CD14-positive monocyte (primary cell): ENCODE measurements around the gene BRS3. TPM values are rescaled to one million over a fixed set of nuclear protein-coding genes. Genes with fewer than 3 reads are reported as not detected.

Source experiments
- DNase-seq, 3 donors: peaks; one replicate each; pipeline ENCODE4 v3.0.0-alpha.2; 2011 to 2022
- H2AFZ ChIP-seq: 2 replicates; pipeline ENCODE4 v1.6.0; 2012; ENCODE audit warnings: mild to moderate bottlenecking, low read depth, low read length, inconsistent platforms; ENCODE audit not compliant: insufficient read depth, poor library complexity, severe bottlenecking
- H3K27ac ChIP-seq, 2 donors: 1 replicate in 1 of 2; 2 replicates in 1 of 2; pipeline ENCODE4 v1.5.1; 2012 to 2013; ENCODE audit warnings: low read length in 2 of 2, control low read depth in 1 of 2, inconsistent platforms in 1 of 2, low read depth in 1 of 2, mild to moderate bottlenecking in 1 of 2
- H3K27me3 ChIP-seq, 2 donors: one replicate each; pipeline versions ENCODE4 v1.6.0 to v1.6.1; 2011 to 2013; ENCODE audit warnings: low read length in 2 of 2; ENCODE audit not compliant: control insufficient read depth in 2 of 2, insufficient read depth in 2 of 2
- H3K36me3 ChIP-seq, 2 donors: replicated peaks in 1 of 2; 1 replicate in 1 of 2; 2 replicates in 1 of 2; pipeline versions ENCODE4 v1.5.1 to v1.6.1; 2012 to 2013; ENCODE audit warnings: low read length in 2 of 2, control low read depth in 1 of 2, inconsistent platforms in 1 of 2, mild to moderate bottlenecking in 1 of 2; ENCODE audit not compliant: insufficient read depth in 2 of 2, control insufficient read depth in 1 of 2
- H3K4me1 ChIP-seq, 2 donors: 1 replicate in 1 of 2; 2 replicates in 1 of 2; pipeline versions ENCODE4 v1.5.1 to v1.6.1; 2012 to 2013; ENCODE audit warnings: low read length in 2 of 2, control low read depth in 1 of 2, inconsistent platforms in 1 of 2, mild to moderate bottlenecking in 1 of 2, moderate library complexity in 1 of 2; ENCODE audit not compliant: insufficient read depth in 2 of 2, control insufficient read depth in 1 of 2
- H3K4me2 ChIP-seq: replicated peaks from 2 replicates; pipeline ENCODE3; 2012; ENCODE audit warnings: low read length, moderate library complexity, mild to moderate bottlenecking; ENCODE audit not compliant: poor library complexity, severe bottlenecking; ENCODE audit errors: extremely low read depth
- H3K4me3 ChIP-seq, 3 experiments: fragments of 200-600 bp in 1 of 3; sonication (generic) in 1 of 3; replicated peaks in 1 of 3; 1 replicate in 2 of 3; 2 replicates in 1 of 3; pipeline ENCODE4 v1.5.1; 2011 to 2013; ENCODE audit warnings: low read length in 3 of 3, mild to moderate bottlenecking in 3 of 3, control low read depth in 2 of 3, low read depth in 2 of 3, inconsistent platforms in 1 of 3, moderate library complexity in 1 of 3
- H3K79me2 ChIP-seq: 2 replicates; pipeline ENCODE4 v1.6.0; 2012; ENCODE audit warnings: mild to moderate bottlenecking, control low read depth, inconsistent platforms, low read length, moderate library complexity; ENCODE audit not compliant: insufficient read depth
- H3K9ac ChIP-seq: 2 replicates; pipeline ENCODE4 v1.6.0; 2017; ENCODE audit warnings: low read length, mild to moderate bottlenecking; ENCODE audit not compliant: insufficient read depth, poor library complexity, severe bottlenecking
- H3K9me3 ChIP-seq, 2 donors: replicated peaks in 1 of 2; 1 replicate in 1 of 2; 2 replicates in 1 of 2; pipeline versions ENCODE4 v1.5.1 to v1.6.1; 2012 to 2013; ENCODE audit warnings: low read length in 2 of 2, control low read depth in 1 of 2; ENCODE audit not compliant: control insufficient read depth in 1 of 2, insufficient read depth in 1 of 2
- H4K20me1 ChIP-seq: 2 replicates; pipeline ENCODE4 v1.6.0; 2012; ENCODE audit warnings: mild to moderate bottlenecking, low read length, control low read depth, moderate library complexity; ENCODE audit not compliant: insufficient read depth
- H3K27ac Mint-ChIP-seq, 7 donors: one replicate each; pipeline ENCODE4 v1.8.0; 2020; ENCODE audit warnings: mild to moderate bottlenecking in 7 of 7, mixed read lengths in 7 of 7, moderate library complexity in 6 of 7, inconsistent platforms in 2 of 7
- H3K27me3 Mint-ChIP-seq, 3 donors: one replicate each; pipeline ENCODE4 v1.8.0; 2021 to 2022; ENCODE audit warnings: low read depth in 3 of 3, mild to moderate bottlenecking in 3 of 3, mixed read lengths in 3 of 3, moderate library complexity in 3 of 3, inconsistent platforms in 1 of 3
- H3K36me3 Mint-ChIP-seq, 2 donors: one replicate each; pipeline ENCODE4 v1.8.0; 2020; ENCODE audit warnings: mixed read lengths in 2 of 2, inconsistent platforms in 1 of 2, mild to moderate bottlenecking in 1 of 2
- H3K4me1 Mint-ChIP-seq: one replicate; pipeline ENCODE4 v1.8.0; 2020; ENCODE audit warnings: mild to moderate bottlenecking, mixed read lengths
- H3K4me3 Mint-ChIP-seq, 2 donors: one replicate each; pipeline ENCODE4 v1.8.0; 2020; ENCODE audit warnings: mild to moderate bottlenecking in 2 of 2, mixed read lengths in 2 of 2, moderate library complexity in 1 of 2
- H3K9me3 Mint-ChIP-seq, 7 donors: one replicate each; pipeline ENCODE4 v1.8.0; 2020 to 2022; ENCODE audit warnings: mixed read lengths in 7 of 7, mild to moderate bottlenecking in 6 of 7, moderate library complexity in 6 of 7, inconsistent platforms in 2 of 7
- WGBS: methylation state at CpG from one replicate; pipeline ENCODE4 v1.1.5; 2013; ENCODE audit warnings: missing lambda C conversion rate; ENCODE audit not compliant: insufficient coverage; 5-methylcytosine and 5-hydroxymethylcytosine counted together
- intact Hi-C, 2 donors: fragments of 100-400 bp; cut with micrococcal nuclease; formaldehyde crosslinking; loops; one replicate each; pipeline versions ENCODE4 v1.15.0 to v1.15.1; 2023
- polyA plus RNA-seq, 3 donors: library from polyadenylated mRNA; depleted of rRNA in 1 of 3; unstranded in 2 of 3; stranded (reverse) in 1 of 3; fragments of 300-500 nt in 2 of 3; fragments of >200 nt in 1 of 3; fragmentation: Illumina TruSeq in 2 of 3; gene quantifications; 1 replicate in 2 of 3; 2 replicates in 1 of 3; pipeline ENCODE4 v1.2.3, GENCODE V29; 2012 to 2021
- TF ChIP-seq, protein P1 (sequence below): fragments of 200-600 bp; IDR thresholded peaks from one replicate; pipeline ENCODE4 v1.8.0; 2022; ENCODE audit warnings: antibody characterized with exemption, mild to moderate bottlenecking

The BRS3 gene
- polyA plus RNA-seq, 3 donors = not detected

DNA sequence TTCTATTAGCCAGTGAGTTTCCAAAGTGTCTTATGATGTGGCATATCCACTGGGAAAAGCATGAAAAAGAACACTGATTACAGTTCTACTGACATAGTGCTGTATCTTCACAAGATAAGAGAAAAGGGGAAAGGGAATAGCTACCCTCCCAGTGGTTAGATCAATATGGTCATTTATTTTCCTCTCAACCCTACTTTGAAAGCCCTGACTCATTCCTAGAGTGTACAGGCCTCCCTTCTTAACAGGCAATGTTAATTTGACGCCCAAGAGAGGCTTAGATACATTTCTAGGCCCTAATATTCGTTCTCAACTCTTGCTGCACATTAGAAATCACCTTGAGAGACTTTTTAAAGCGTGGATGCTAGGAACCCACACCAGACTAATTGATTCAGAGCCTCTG lies 20.4 kb upstream of the BRS3 start:
- Mint-ChIP-seq H3K4me3 (no peak overlapping the region), H3K9me3 (peaks cover 2 to 7% (median 5%) of the 10 kb centered on the region in 7 donors), H3K27ac (no peak overlapping the region), H3K36me3 (no peaks in the 10 kb centered on the region), H3K27me3 (peaks cover 0 to 11% (median 0%) of the 10 kb centered on the region in 3 donors), H3K4me1 (no peaks in the 10 kb centered on the region)
- Histone ChIP-seq H3K4me3 (no peak overlapping the region), H3K27ac (no peak overlapping the region), H2AFZ (no peak overlapping the region), H3K4me2 (no peak overlapping the region), H3K79me2 (no peaks in the 10 kb centered on the region), H3K4me1 (no peaks in the 10 kb centered on the region), H3K9me3 (peaks cover 2 to 4% of the 10 kb centered on the region in 2 donors), H3K27me3 (no peaks in the 10 kb centered on the region), H3K36me3 (no peaks in the 10 kb centered on the region), H3K9ac (no peak overlapping the region), H4K20me1 (no peaks in the 10 kb centered on the region)
- intact Hi-C loops = no loop called here
- WGBS = 93% methylated on average over 3 of the region's 3 CpGs
- no peak for DNase-seq
- TF ChIP-seq, protein P1, sequence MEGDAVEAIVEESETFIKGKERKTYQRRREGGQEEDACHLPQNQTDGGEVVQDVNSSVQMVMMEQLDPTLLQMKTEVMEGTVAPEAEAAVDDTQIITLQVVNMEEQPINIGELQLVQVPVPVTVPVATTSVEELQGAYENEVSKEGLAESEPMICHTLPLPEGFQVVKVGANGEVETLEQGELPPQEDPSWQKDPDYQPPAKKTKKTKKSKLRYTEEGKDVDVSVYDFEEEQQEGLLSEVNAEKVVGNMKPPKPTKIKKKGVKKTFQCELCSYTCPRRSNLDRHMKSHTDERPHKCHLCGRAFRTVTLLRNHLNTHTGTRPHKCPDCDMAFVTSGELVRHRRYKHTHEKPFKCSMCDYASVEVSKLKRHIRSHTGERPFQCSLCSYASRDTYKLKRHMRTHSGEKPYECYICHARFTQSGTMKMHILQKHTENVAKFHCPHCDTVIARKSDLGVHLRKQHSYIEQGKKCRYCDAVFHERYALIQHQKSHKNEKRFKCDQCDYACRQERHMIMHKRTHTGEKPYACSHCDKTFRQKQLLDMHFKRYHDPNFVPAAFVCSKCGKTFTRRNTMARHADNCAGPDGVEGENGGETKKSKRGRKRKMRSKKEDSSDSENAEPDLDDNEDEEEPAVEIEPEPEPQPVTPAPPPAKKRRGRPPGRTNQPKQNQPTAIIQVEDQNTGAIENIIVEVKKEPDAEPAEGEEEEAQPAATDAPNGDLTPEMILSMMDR = no peak

DNA sequence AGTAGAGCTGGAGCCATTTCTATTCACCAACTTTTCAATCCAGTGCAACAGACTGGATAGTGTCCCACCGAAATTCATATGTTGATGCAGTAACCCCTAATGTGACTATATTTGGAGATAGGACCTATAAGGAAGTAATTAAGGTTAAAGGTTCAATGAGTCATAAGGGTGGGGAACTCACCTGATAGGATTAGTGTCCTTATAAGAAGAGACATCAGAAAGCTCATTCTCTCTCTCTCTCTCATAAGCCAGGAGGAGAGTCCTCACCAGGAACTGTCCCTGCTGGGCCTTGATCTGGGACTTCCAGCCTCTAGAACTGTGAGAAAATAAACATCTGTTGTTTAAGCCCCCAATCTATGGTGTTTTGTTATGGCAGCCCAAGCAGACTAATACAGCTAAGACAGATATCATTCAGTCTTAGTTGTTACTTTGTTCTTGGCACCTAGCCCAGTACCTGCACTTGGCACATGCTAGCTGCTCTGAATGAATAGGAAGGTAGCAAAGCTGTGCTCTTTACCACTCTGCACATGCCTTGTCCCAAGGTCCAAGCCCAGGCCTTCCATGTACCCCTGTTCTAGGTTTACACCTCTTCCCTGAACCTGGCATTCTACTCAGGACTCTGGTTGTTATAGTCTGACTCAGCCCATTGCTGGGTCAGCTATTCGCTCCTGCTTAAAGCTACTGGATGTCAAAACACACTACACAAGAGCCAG lies 19.2 kb upstream of the BRS3 start:
- H3K9me3 Mint-ChIP-seq = peaks cover 7 to 19% (median 13%) of the 10 kb centered on the region in 7 donors
- TF ChIP-seq, protein P1 = no peak
- Histone ChIP-seq H3K4me3 (no peak overlapping the region), H3K9me3 (peaks cover 9 to 13% of the 10 kb centered on the region in 2 donors), H3K27ac (no peak overlapping the region), H3K9ac (no peak overlapping the region), H3K79me2 (no peaks in the 10 kb centered on the region), H3K4me1 (no peaks in the 10 kb centered on the region), H2AFZ (no peak overlapping the region), H3K36me3 (no peaks in the 10 kb centered on the region), H3K4me2 (no peak overlapping the region), H4K20me1 (no peaks in the 10 kb centered on the region), H3K27me3 (no peaks in the 10 kb centered on the region)
- no peak for DNase-seq
- H3K27ac Mint-ChIP-seq = no peak overlapping the region
- intact Hi-C loops = no loop called here
- H3K27me3 Mint-ChIP-seq = peaks cover 0 to 8% (median 0%) of the 10 kb centered on the region in 3 donors
- H3K4me3 Mint-ChIP-seq = no peak overlapping the region
- no peaks in the 10 kb centered on the region for H3K4me1 Mint-ChIP-seq
- WGBS = 100% methylated on average over 1 of the region's 2 CpGs
- H3K36me3 Mint-ChIP-seq = no peaks in the 10 kb centered on the region
